H9 (cell line): ENCODE data around the gene C13orf46. TPM values are rescaled to one million over a fixed set of nuclear protein-coding genes. Genes with fewer than 3 reads are reported as not detected.

Experiments used
- DNase-seq: peaks from one replicate; pipeline ENCODE4 v3.0.0-alpha.2; 2017
- H2AFZ ChIP-seq: one replicate; pipeline ENCODE4 v1.6.1; 2013; ENCODE audit warnings: mild to moderate bottlenecking, low read length, control low read depth, moderate library complexity
- H2AK5ac ChIP-seq: 2 replicates; pipeline ENCODE4 v1.6.1; 2013; ENCODE audit warnings: low read length, control low read depth, mixed read lengths; ENCODE audit not compliant: insufficient read length
- H2BK120ac ChIP-seq: one replicate; pipeline ENCODE4 v1.6.1; 2013; ENCODE audit warnings: low read depth, mild to moderate bottlenecking, low read length, control low read depth, inconsistent platforms; ENCODE audit not compliant: poor library complexity, severe bottlenecking
- H2BK12ac ChIP-seq: 2 replicates; pipeline ENCODE4 v1.6.1; 2013; ENCODE audit warnings: low read length, control low read depth, mixed read lengths, low read depth; ENCODE audit not compliant: insufficient read length
- H2BK15ac ChIP-seq: 2 replicates; pipeline ENCODE4 v1.6.1; 2013; ENCODE audit warnings: low read depth, low read length, control low read depth
- H2BK20ac ChIP-seq: one replicate; pipeline ENCODE4 v1.6.1; 2013; ENCODE audit warnings: low read depth, mild to moderate bottlenecking, low read length, control low read depth, inconsistent platforms; ENCODE audit not compliant: poor library complexity, severe bottlenecking
- H2BK5ac ChIP-seq: 2 replicates; pipeline ENCODE4 v1.6.1; 2013; ENCODE audit warnings: low read length, control low read depth, mixed read lengths; ENCODE audit not compliant: insufficient read length
- H3K14ac ChIP-seq: 2 replicates; pipeline ENCODE4 v1.6.1; 2013; ENCODE audit warnings: low read length, control low read depth; ENCODE audit not compliant: insufficient read depth
- H3K18ac ChIP-seq: 2 replicates; pipeline ENCODE4 v1.6.1; 2013; ENCODE audit warnings: low read depth, mild to moderate bottlenecking, mixed read lengths, low read length, control low read depth; ENCODE audit not compliant: insufficient read length
- H3K23ac ChIP-seq: 2 replicates; pipeline ENCODE4 v1.6.1; 2013; ENCODE audit warnings: low read length, control low read depth, mixed read lengths, low read depth; ENCODE audit not compliant: insufficient read length
- H3K23me2 ChIP-seq: 2 replicates; pipeline ENCODE4 v1.6.1; 2013; ENCODE audit warnings: low read depth, mild to moderate bottlenecking, mixed read lengths, low read length, control low read depth; ENCODE audit not compliant: insufficient read length, poor library complexity, severe bottlenecking
- H3K27ac ChIP-seq: 2 replicates; pipeline ENCODE4 v1.5.1; 2013; ENCODE audit warnings: low read length, control low read depth, mixed read lengths, low read depth; ENCODE audit not compliant: insufficient read length
- H3K27me3 ChIP-seq: 2 replicates; pipeline ENCODE4 v1.6.1; 2013; ENCODE audit warnings: low read length, control low read depth, inconsistent platforms; ENCODE audit not compliant: insufficient read depth
- H3K4ac ChIP-seq: 2 replicates; pipeline ENCODE4 v1.6.1; 2013; ENCODE audit warnings: low read depth, mild to moderate bottlenecking, control low read depth, inconsistent platforms, low read length, moderate library complexity
- H3K4me1 ChIP-seq: 2 replicates; pipeline ENCODE4 v1.6.1; 2013; ENCODE audit warnings: low read length, control low read depth, inconsistent platforms; ENCODE audit not compliant: insufficient read depth
- H3K4me2 ChIP-seq: 2 replicates; pipeline ENCODE4 v1.6.1; 2013; ENCODE audit warnings: low read length, control low read depth, mixed read lengths; ENCODE audit not compliant: insufficient read length, insufficient read depth
- H3K56ac ChIP-seq: 2 replicates; pipeline ENCODE4 v1.6.1; 2013; ENCODE audit warnings: low read depth, mild to moderate bottlenecking, mixed read lengths, low read length, control low read depth; ENCODE audit not compliant: insufficient read length
- H3K79me1 ChIP-seq: 2 replicates; pipeline ENCODE4 v1.6.1; 2013; ENCODE audit warnings: low read depth, mild to moderate bottlenecking, moderate library complexity, low read length, control low read depth, inconsistent platforms; ENCODE audit not compliant: insufficient read depth, poor library complexity, severe bottlenecking
- H3K79me2 ChIP-seq: 2 replicates; pipeline ENCODE4 v1.6.1; 2013; ENCODE audit warnings: low read length, control low read depth, inconsistent platforms; ENCODE audit not compliant: insufficient read depth
- H3K9ac ChIP-seq: 2 replicates; pipeline ENCODE4 v1.6.1; 2013; ENCODE audit warnings: low read length, control low read depth, mixed read lengths; ENCODE audit not compliant: insufficient read length; ENCODE audit errors: extremely low read depth
- H3K9me3 ChIP-seq: one replicate; pipeline ENCODE4 v1.6.1; 2013; ENCODE audit warnings: low read depth, low read length, inconsistent platforms; ENCODE audit not compliant: control insufficient read depth
- H3T11ph ChIP-seq: one replicate; pipeline ENCODE4 v1.6.1; 2013; ENCODE audit warnings: mild to moderate bottlenecking, low read length, control low read depth, inconsistent platforms
- H4K20me1 ChIP-seq: one replicate; pipeline ENCODE4 v1.6.1; 2013; ENCODE audit not compliant: control insufficient read depth, insufficient read length, insufficient read depth
- H4K5ac ChIP-seq: 2 replicates; pipeline ENCODE4 v1.6.1; 2013; ENCODE audit warnings: low read depth, mild to moderate bottlenecking, mixed read lengths, low read length, control low read depth; ENCODE audit not compliant: insufficient read length
- H4K8ac ChIP-seq: replicated peaks from 2 replicates; pipeline ENCODE4 v1.6.1; 2013; ENCODE audit warnings: low read length, control low read depth, mixed read lengths, low read depth; ENCODE audit not compliant: insufficient read length
- H4K91ac ChIP-seq: 2 replicates; pipeline ENCODE4 v1.6.1; 2013; ENCODE audit warnings: low read depth, mild to moderate bottlenecking, moderate library complexity, mixed read lengths, low read length, control low read depth; ENCODE audit not compliant: insufficient read length
- H3K27ac Mint-ChIP-seq, 3 experiments: 2 replicates in 2 of 3; 3 replicates in 1 of 3; pipeline ENCODE4 v1.8.0; 2020 to 2021; ENCODE audit warnings: mixed read lengths in 3 of 3, mild to moderate bottlenecking in 1 of 3, moderate library complexity in 1 of 3
- H3K27me3 Mint-ChIP-seq: 2 replicates; pipeline ENCODE4 v1.8.0; 2021; ENCODE audit warnings: low read depth, mild to moderate bottlenecking, moderate library complexity, mixed read lengths
- H3K36me3 Mint-ChIP-seq, 3 experiments: 2 replicates in 2 of 3; 3 replicates in 1 of 3; pipeline ENCODE4 v1.8.0; 2020 to 2021; ENCODE audit warnings: low read depth in 3 of 3, mixed read lengths in 3 of 3; ENCODE audit not compliant: insufficient read depth in 1 of 3
- H3K4me1 Mint-ChIP-seq, 2 experiments: 2 replicates each; pipeline ENCODE4 v1.8.0; 2020; ENCODE audit warnings: mixed read lengths in 2 of 2
- H3K4me3 Mint-ChIP-seq, 2 experiments: 2 replicates in 1 of 2; 3 replicates in 1 of 2; pipeline ENCODE4 v1.8.0; 2020 to 2021; ENCODE audit warnings: mild to moderate bottlenecking in 2 of 2, mixed read lengths in 2 of 2, moderate library complexity in 1 of 2
- H3K9me3 Mint-ChIP-seq, 2 experiments: 2 replicates in 1 of 2; 3 replicates in 1 of 2; pipeline ENCODE4 v1.8.0; 2020; ENCODE audit warnings: mild to moderate bottlenecking in 2 of 2, mixed read lengths in 2 of 2, moderate library complexity in 1 of 2
- WGBS: extraction: QIAGEN DNeasy Blood & Tissue Kit; methylation state at CpG from one replicate; pipeline ENCODE4 v1.1.7; 2013; ENCODE audit warnings: missing lambda C conversion rate, low lambda C conversion rate, mixed read lengths; ENCODE audit not compliant: insufficient read length; ENCODE audit errors: extremely low coverage; 5-methylcytosine and 5-hydroxymethylcytosine counted together
- total RNA-seq: library from RNA; stranded (reverse); gene quantifications from 2 replicates; pipeline ENCODE4 v1.2.1, GENCODE V29; 2021
- TF ChIP-seq, protein P1 (sequence below): fragments of 200-600 bp; sonication (generic); conservative IDR thresholded peaks from 3 replicates; pipeline ENCODE4 v1.8.0; 2021; ENCODE audit warnings: antibody characterized with exemption, mild to moderate bottlenecking

Gene C13orf46
- total RNA-seq, 1 experiment from 2014 or later = 0.55 TPM

DNA sequence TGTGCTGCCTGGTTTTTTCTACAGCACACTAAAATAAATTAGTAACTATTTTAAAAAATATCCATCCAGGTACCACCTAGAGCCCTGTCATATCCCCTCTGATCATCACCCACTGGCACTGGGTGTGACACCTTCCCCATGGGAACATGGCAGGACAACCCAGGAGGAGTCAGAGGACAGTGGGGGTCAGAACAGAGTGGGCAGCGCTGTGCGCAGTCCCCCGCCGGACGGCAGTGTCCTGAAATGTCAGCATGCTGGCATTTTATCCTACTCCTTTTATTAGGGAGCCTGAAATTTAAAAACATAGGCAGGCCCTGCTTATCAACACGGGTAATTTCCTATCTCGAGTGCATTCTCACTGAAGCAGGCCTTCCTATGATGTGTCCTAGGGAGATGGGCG lies 67.9 kb downstream of the C13orf46 start:
- no peaks in the 10 kb centered on the region for H3K79me1 ChIP-seq
- H3K9me3 ChIP-seq = no peaks in the 10 kb centered on the region
- no peaks in the 10 kb centered on the region for H4K20me1 ChIP-seq
- H3K4me2 ChIP-seq = no peak overlapping the region
- no peak overlapping the region for H3K4ac ChIP-seq
- TF ChIP-seq, protein P1, sequence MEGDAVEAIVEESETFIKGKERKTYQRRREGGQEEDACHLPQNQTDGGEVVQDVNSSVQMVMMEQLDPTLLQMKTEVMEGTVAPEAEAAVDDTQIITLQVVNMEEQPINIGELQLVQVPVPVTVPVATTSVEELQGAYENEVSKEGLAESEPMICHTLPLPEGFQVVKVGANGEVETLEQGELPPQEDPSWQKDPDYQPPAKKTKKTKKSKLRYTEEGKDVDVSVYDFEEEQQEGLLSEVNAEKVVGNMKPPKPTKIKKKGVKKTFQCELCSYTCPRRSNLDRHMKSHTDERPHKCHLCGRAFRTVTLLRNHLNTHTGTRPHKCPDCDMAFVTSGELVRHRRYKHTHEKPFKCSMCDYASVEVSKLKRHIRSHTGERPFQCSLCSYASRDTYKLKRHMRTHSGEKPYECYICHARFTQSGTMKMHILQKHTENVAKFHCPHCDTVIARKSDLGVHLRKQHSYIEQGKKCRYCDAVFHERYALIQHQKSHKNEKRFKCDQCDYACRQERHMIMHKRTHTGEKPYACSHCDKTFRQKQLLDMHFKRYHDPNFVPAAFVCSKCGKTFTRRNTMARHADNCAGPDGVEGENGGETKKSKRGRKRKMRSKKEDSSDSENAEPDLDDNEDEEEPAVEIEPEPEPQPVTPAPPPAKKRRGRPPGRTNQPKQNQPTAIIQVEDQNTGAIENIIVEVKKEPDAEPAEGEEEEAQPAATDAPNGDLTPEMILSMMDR = no peak
- H2BK120ac ChIP-seq = no peak overlapping the region
- H4K91ac ChIP-seq = no peak overlapping the region
- no peak overlapping the region for H3K18ac ChIP-seq
- no peak overlapping the region for H2BK20ac ChIP-seq
- H3K56ac ChIP-seq = no peak overlapping the region
- H3K23me2 ChIP-seq = no peaks in the 10 kb centered on the region
- H2BK5ac ChIP-seq = no peak overlapping the region
- no peak overlapping the region for H2BK12ac ChIP-seq
- no peaks in the 10 kb centered on the region for H3K79me2 ChIP-seq
- H4K8ac ChIP-seq = no peak overlapping the region
- no peak overlapping the region for H3K14ac ChIP-seq
- no peaks in the 10 kb centered on the region; the same call in 1 of the 2 replicates for H3K4me1 ChIP-seq
- WGBS = no CpG with 5 or more reads among the region's 8 CpGs
- H3K9me3 Mint-ChIP-seq = peaks cover 0 to 4% of the 10 kb centered on the region in 2 experiments; a peak in 1 of 5 replicates
- H3T11ph ChIP-seq = no peak overlapping the region
- no peak overlapping the region for H2BK15ac ChIP-seq
- H2AFZ ChIP-seq = no peak overlapping the region
- no peak overlapping the region for H3K27ac Mint-ChIP-seq
- H3K9ac ChIP-seq = no peak overlapping the region
- peaks cover 0 to 3% (median 0%) of the 10 kb centered on the region in 3 experiments; a peak in 2 of 7 replicates for H3K36me3 Mint-ChIP-seq
- DNase-seq = no peak
- no peaks in the 10 kb centered on the region for H3K27me3 ChIP-seq
- no peak overlapping the region for H4K5ac ChIP-seq
- no peak overlapping the region for H3K23ac ChIP-seq
- peaks cover 3% of the 10 kb centered on the region; the same call in 1 of the 2 replicates for H3K27me3 Mint-ChIP-seq
- no peak overlapping the region for H2AK5ac ChIP-seq
- H3K4me3 Mint-ChIP-seq = no peak overlapping the region
- no peak overlapping the region for H3K27ac ChIP-seq
- peaks cover 16 to 24% of the 10 kb centered on the region in 2 experiments for H3K4me1 Mint-ChIP-seq
